ENCODE results near the gene NFIB. TPM values are rescaled to one million over a fixed set of nuclear protein-coding genes. Genes with fewer than 3 reads are reported as not detected.

Gene NFIB
- total and polyA plus RNA-seq, 2 experiments from 2014 or later = 5.7 to 13.9 TPM

DNA sequence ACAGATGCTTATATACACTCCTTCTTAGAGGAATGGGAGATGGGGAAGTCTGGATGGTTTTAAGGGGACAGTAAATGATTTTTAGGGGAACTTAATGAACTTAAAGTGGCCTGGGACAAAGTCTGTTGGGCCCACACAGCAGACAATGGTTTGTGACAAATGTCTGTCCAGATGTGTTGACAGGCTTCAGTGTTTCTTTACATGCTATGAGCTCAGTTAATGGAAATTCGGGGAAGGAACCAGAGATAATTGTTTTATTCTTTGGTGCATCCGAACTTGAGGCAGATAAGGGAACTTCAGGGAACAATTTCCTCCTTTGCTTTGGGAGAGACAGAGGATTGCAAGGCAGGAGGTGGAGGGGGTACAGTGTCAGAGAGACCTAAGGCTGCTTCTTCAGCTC lies 52.3 kb downstream of the NFIB start:
- DNase-seq (ENCODE audit: low read depth in 1 of 2, low spot score in 1 of 2) = no peak
- Histone ChIP-seq H3K36me3 (no peaks in the 10 kb centered on the region), H3K4me1 (ENCODE audit: low read depth) (no peaks in the 10 kb centered on the region), H3K27me3 (no peaks in the 10 kb centered on the region), H3K9me3 (ENCODE audit: low read depth) (no peaks in the 10 kb centered on the region), H3K27ac (no peak overlapping the region), H3K4me3 (no peak overlapping the region)
- TF ChIP-seq, protein P1, sequence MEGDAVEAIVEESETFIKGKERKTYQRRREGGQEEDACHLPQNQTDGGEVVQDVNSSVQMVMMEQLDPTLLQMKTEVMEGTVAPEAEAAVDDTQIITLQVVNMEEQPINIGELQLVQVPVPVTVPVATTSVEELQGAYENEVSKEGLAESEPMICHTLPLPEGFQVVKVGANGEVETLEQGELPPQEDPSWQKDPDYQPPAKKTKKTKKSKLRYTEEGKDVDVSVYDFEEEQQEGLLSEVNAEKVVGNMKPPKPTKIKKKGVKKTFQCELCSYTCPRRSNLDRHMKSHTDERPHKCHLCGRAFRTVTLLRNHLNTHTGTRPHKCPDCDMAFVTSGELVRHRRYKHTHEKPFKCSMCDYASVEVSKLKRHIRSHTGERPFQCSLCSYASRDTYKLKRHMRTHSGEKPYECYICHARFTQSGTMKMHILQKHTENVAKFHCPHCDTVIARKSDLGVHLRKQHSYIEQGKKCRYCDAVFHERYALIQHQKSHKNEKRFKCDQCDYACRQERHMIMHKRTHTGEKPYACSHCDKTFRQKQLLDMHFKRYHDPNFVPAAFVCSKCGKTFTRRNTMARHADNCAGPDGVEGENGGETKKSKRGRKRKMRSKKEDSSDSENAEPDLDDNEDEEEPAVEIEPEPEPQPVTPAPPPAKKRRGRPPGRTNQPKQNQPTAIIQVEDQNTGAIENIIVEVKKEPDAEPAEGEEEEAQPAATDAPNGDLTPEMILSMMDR (IDR thresholded peaks at IDR 0.05; ENCODE audit: low read depth, low read length) = no peak

DNA sequence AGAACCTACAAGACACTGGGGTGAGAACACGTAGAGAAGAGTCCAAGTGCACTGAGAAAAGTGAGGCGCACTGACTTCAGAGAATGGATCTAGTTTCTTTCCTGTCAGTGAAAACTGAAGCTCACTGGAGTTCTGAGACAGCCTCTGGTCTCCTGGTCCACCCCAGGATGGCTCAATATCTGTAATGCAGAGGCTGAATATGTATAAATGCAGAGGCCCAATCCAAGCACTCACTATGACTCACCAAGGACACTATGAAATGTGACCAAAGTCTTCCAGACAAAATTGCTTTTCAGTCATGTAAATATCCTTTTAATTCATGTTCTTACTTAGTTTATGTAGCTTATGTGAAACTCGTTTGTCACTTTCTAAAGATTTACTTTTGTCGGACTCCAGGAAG lies 53.8 kb downstream of the NFIB start:
- TF ChIP-seq, protein P1 (IDR thresholded peaks at IDR 0.05; ENCODE audit: low read depth, low read length) = no peak

DNA sequence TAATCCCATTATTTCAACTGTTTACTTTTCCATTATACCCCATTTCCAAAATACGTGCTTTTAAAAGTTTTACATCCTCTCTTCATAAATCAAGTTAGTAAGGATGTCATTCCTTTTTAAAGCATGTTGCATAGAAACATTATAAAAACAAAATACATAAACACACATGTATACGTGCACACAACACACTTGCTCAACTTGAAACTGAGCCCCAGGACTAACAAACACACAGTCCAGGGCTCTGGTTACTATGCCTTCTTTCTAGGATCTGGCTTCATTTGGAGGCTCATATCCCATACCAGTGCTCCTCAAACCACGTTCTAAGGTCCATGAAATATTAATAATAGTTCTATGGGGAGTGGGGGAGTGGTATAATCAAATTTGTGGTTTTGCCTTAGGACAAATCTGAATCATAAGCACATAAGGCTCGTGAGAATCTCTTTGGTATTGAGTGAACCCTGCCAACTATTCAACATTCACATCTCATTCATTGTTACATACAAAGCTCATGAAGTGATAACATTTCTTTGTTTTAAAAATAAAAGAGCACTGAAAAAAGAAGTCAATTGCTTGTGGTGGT lies 55.2 kb downstream of the NFIB start:
- H3K27me3 ChIP-seq = no peaks in the 10 kb centered on the region
- TF ChIP-seq, protein P1 (IDR thresholded peaks at IDR 0.05; ENCODE audit: low read depth, low read length) = no peak
- no peaks in the 10 kb centered on the region for H3K36me3 ChIP-seq
- no peak overlapping the region for H3K27ac ChIP-seq
- H3K9me3 ChIP-seq (ENCODE audit: low read depth) = no peaks in the 10 kb centered on the region
- DNase-seq (ENCODE audit: low read depth in 1 of 2, low spot score in 1 of 2) = peak in 1 of 2 donors; percentile 53
- no peak overlapping the region for H3K4me3 ChIP-seq
- H3K4me1 ChIP-seq (ENCODE audit: low read depth) = no peaks in the 10 kb centered on the region

More for the DNA sequence above, 53.8 kb downstream of the NFIB start:
- no peak for DNase-seq (ENCODE audit: low read depth in 1 of 2, low spot score in 1 of 2)
- H3K27me3 ChIP-seq = no peaks in the 10 kb centered on the region
- no peaks in the 10 kb centered on the region for H3K9me3 ChIP-seq (ENCODE audit: low read depth)
- no peak overlapping the region for H3K27ac ChIP-seq
- H3K4me1 ChIP-seq (ENCODE audit: low read depth) = no peaks in the 10 kb centered on the region
- H3K4me3 ChIP-seq = no peak overlapping the region
- H3K36me3 ChIP-seq = no peaks in the 10 kb centered on the region

DNA sequence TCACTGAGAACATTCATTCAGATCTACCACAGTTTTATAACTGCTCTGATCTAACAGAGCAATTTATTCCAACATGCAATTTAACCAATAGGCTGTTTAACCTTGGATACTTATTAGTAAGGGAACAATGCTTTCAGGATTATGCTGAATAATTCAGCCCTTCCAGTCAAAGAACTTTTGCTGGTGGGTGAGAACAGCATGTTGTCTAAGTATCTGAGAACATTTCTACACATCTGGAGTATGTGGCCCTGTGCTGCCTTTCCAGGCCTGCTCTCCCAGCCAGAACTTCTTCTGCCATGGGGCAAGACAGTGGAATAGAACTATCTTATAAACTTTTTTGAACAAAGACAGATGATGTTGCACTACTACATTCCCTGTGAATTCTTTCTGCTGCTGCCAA lies 55.8 kb downstream of the NFIB start:
- Histone ChIP-seq H3K27me3 (no peaks in the 10 kb centered on the region), H3K4me1 (ENCODE audit: low read depth) (no peaks in the 10 kb centered on the region), H3K9me3 (ENCODE audit: low read depth) (no peaks in the 10 kb centered on the region), H3K4me3 (no peak overlapping the region), H3K27ac (no peak overlapping the region), H3K36me3 (no peaks in the 10 kb centered on the region)
- TF ChIP-seq, protein P1 (IDR thresholded peaks at IDR 0.05; ENCODE audit: low read depth, low read length) = no peak
- DNase-seq (ENCODE audit: low read depth in 1 of 2, low spot score in 1 of 2) = no peak

DNA sequence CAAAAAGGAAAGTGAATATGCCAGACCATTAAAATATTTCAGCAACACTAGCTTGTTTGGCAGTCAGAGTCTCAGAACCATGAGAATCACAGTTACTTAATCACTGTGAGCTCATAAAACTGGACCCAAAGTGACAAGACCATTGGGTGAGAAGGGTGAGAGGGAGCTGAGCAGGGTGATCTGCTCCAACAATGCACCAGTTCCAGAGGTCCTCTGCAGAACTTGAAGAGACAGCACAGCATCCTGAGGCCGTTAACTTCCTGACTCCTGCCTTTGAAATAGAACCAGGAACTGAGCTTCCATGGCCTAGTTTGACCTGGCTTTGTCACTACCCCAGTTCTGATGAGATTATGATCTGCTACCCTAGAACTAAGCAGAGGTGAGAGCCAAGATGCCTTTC lies 57.4 kb downstream of the NFIB start:
- Histone ChIP-seq H3K27me3 (no peaks in the 10 kb centered on the region), H3K4me3 (no peak overlapping the region), H3K4me1 (ENCODE audit: low read depth) (peaks cover 3% of the 10 kb centered on the region), H3K9me3 (ENCODE audit: low read depth) (no peaks in the 10 kb centered on the region), H3K36me3 (no peaks in the 10 kb centered on the region), H3K27ac (no peak overlapping the region)
- TF ChIP-seq, protein P1 (IDR thresholded peaks at IDR 0.05; ENCODE audit: low read depth, low read length) = no peak
- DNase-seq (ENCODE audit: low read depth in 1 of 2, low spot score in 1 of 2) = peak in 1 of 2 donors; percentile 28

Measured in cardiac muscle cell (in vitro differentiated cells and primary cell).